ENCODE data around the gene PABPN1L. TPM values are rescaled to one million over a fixed set of nuclear protein-coding genes. Genes with fewer than 3 reads are reported as not detected.
A peak's percentile ranks its signal among the peaks of the same experiment; 100 is the strongest.

PABPN1L gene
- total and polyA plus RNA-seq, 2 of the 8 experiments (the other 6 are each of a cell fraction or from before 2014, with no cell fraction given) = not detected

DNA sequence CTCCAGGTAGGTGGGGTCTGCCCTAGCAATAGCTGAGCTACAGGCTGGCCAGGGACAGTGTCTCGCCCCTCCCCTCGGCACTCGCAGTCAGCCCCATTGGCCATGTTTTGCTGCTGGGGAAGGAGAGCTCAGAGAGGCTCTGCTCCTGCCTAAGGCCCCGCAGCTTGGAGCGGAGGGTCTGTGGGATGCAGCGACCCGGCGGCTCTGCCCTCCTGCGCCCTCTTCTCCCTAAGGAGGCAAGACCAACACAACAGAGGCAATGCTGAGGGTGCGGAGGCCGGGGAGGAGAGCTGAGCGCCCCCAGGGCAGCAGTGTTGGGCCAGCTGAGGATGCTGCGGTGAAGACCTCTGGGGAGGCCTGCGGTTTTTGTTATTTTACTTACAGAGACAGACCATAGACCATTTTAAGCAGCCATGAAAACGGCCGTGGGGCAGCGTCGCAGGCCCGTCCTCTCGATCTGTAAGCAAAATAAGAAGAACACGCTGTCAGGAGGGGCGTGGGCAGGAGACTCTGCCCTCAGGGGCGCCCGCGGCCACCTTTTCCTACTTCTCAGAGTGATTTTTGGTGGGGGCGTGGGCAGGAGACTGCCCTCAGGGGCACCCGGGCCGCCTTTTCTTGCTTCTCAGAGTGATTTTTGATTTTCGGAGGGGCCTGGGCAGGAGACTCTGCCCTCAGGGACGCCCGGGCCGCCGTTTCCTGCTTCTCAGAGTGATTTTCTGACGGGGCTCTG, 31.4 kb upstream of the PABPN1L start:
- ChIA-PET CTCF (ENCODE audit: partially characterized antibody) (interaction anchor here (1.0 to 2.0 kb wide), 3 partner anchors 21 to 269 kb away, joined by 3 to 10 read pairs (median 3); partner anchors contain the start of genes GALNS and TRAPPC2L), POLR2A (ENCODE audit: partially characterized antibody) (no interaction called here)
- Histone ChIP-seq H3K4ac (replicated peaks; ENCODE audit: insufficient read length, low read depth, low read length) (no peak overlapping the region), H3K9ac (replicated peaks in 1 of 4; ENCODE audit: extremely low read depth in 1 of 4, low read depth in 3 of 4, low read length in 3 of 4) (no peak overlapping the region), H3K27ac (ENCODE audit: low read depth, low read length) (no peak overlapping the region), H3K36me3 (ENCODE audit: control insufficient read depth in 2 of 4, insufficient read depth in 4 of 4, low read length in 3 of 4) (no peaks in the 10 kb centered on the region), H3K23ac (ENCODE audit: insufficient read length) (no peak overlapping the region), H3K4me1 (replicated peaks in 1 of 4; ENCODE audit: control insufficient read depth in 3 of 4, insufficient read depth in 4 of 4, low read length in 3 of 4) (peaks cover 0 to 5% (median under 1%) of the 10 kb centered on the region in 4 experiments; a peak in 1 of 7 replicates), H2BK12ac (ENCODE audit: low read depth, low read length) (no peak overlapping the region), H3K79me2 (ENCODE audit: control insufficient read depth in 1 of 2, insufficient read depth in 2 of 2, low read length in 2 of 2) (no peaks in the 10 kb centered on the region), H2AFZ (ENCODE audit: low read length) (no peak overlapping the region), H3K79me1 (ENCODE audit: low read depth, low read length) (no peaks in the 10 kb centered on the region), H3K4me2 (ENCODE audit: insufficient read depth in 1 of 2, low read depth in 2 of 2, low read length in 2 of 2) (no peak overlapping the region), H4K91ac (replicated peaks; ENCODE audit: insufficient read length, low read length) (no peak overlapping the region), H2BK20ac (ENCODE audit: low read length) (no peak overlapping the region), H3K4me3 (ENCODE audit: extremely low read depth in 1 of 4, insufficient read depth in 2 of 4, low read depth in 3 of 4, low read length in 4 of 4) (no peak overlapping the region), H3K18ac (ENCODE audit: extremely low read depth, low read length) (no peak overlapping the region), H4K5ac (ENCODE audit: insufficient read length, low read depth, low read length) (no peak overlapping the region), H3K14ac (ENCODE audit: insufficient read length) (no peak overlapping the region), H4K20me1 (replicated peaks in 1 of 2; ENCODE audit: control insufficient read depth in 1 of 2, insufficient read depth in 2 of 2, low read length in 2 of 2) (no peaks in the 10 kb centered on the region), H3K56ac (replicated peaks; ENCODE audit: insufficient read length, low read depth, low read length) (no peak overlapping the region), H2AK5ac (ENCODE audit: low read depth, low read length) (no peak overlapping the region), H2BK15ac (ENCODE audit: low read length) (no peak overlapping the region), H3K23me2 (ENCODE audit: low read depth, low read length) (no peaks in the 10 kb centered on the region), H2BK120ac (replicated peaks; ENCODE audit: low read depth, low read length) (no peak overlapping the region), H3K9me3 (ENCODE audit: insufficient read depth in 2 of 2, low read depth in 1 of 2, low read length in 1 of 2) (no peaks in the 10 kb centered on the region), H2BK5ac (ENCODE audit: low read depth, low read length) (no peak overlapping the region), H3K27me3 (replicated peaks in 1 of 4; ENCODE audit: control insufficient read depth in 3 of 4, extremely low read depth in 1 of 4, insufficient read depth in 3 of 4, low read length in 3 of 4) (no peaks in the 10 kb centered on the region), H4K8ac (ENCODE audit: extremely low read depth, insufficient read depth, low read length) (peak overlapping the region; percentile 3; the same call in 1 of the 2 replicates)
- FAIRE-seq (no peak), DNase-seq (ENCODE audit: low read depth in 1 of 2, low spot score in 2 of 2) (no peak)
- TF ChIP-seq CEBPB (IDR thresholded peaks at IDR 0.05; ENCODE audit: low read depth, low read length) (no peak), YY1 (IDR thresholded peaks at IDR 0.05; ENCODE audit: low read depth, low read length) (no peak), CTBP2 (IDR thresholded peaks at IDR 0.05; ENCODE audit: borderline replicate concordance, insufficient read depth, insufficient read length, low read length) (no peak), BCL11A (IDR thresholded peaks at IDR 0.05; ENCODE audit: low read depth in 2 of 2, low read length in 2 of 2) (no peak), PHF8 (conservative IDR thresholded peaks at IDR 0.05; ENCODE audit: low read depth, low read length) (no peak), RXRA (IDR thresholded peaks at IDR 0.05; ENCODE audit: insufficient read depth, low read depth, low read length) (no peak), SAP30 (IDR thresholded peaks at IDR 0.05; ENCODE audit: insufficient read depth, insufficient replicate concordance, low read length) (no peak), CREB1 (IDR thresholded peaks at IDR 0.05) (no peak), POLR2A (IDR thresholded peaks at IDR 0.05; ENCODE audit: control extremely low read depth in 1 of 2, low read depth in 2 of 2, low read length in 2 of 2) (no peak), SIRT6 (IDR thresholded peaks at IDR 0.05; ENCODE audit: low read length) (no peak), NANOG (IDR thresholded peaks at IDR 0.05; ENCODE audit: insufficient read depth, low read depth, low read length, poor library complexity, severe bottlenecking) (no peak), GTF2F1 (IDR thresholded peaks at IDR 0.05; ENCODE audit: borderline replicate concordance, low read depth, low read length) (no peak), CBX8 (IDR thresholded peaks at IDR 0.05; ENCODE audit: borderline replicate concordance, low read depth, low read length) (no peak)
- WGBS, 2 experiments (ENCODE audit: extremely low coverage in 1 of 2, insufficient coverage in 1 of 2, insufficient read length in 1 of 2, insufficient replicate concordance in 2 of 2, low coverage in 1 of 2, low lambda C conversion rate in 2 of 2, missing lambda C conversion rate in 1 of 2) = 90% methylated on average over 32 of the region's 34 CpGs; no CpG with 5 or more reads in 1 of the 2 experiments

Data from H1 (cell line).